ENCODE data around the gene APOB. TPM values are rescaled to one million over a fixed set of nuclear protein-coding genes. Genes with fewer than 3 reads are reported as not detected.

The APOB gene
- total RNA-seq, 1 donor from 2014 or later = not detected

DNA sequence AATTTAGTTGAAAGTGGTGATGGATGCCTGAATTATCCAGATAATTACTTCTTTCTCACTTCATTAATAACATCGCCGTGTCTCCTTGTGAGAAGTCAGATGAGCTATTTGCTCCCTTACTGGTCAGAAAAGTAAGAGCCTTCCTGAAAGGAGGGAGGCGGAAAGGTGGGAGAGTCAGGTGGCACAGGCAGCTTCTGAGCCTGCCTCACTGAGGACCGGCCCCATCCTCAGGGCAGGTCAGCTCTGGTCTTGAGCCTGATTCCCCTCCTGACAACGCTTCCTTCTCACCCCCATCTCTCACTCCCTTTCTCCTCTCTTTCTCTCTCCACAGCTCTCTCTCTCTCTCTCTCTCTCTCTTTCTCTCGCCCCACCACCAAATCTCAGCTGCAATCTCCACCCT is 10.1 kb upstream of the APOB start:
- Mint-ChIP-seq H3K27ac (no peak overlapping the region), H3K9me3 (no peaks in the 10 kb centered on the region), H3K27me3 (peaks cover 7% of the 10 kb centered on the region), H3K4me1 (no peaks in the 10 kb centered on the region), H3K36me3 (ENCODE audit: low read depth) (no peaks in the 10 kb centered on the region), H3K4me3 (no peak overlapping the region)
- intact Hi-C loops (cut with micrococcal nuclease) = no loop called here
- ATAC-seq (ENCODE audit: low read depth) (no peak), DNase-seq (no peak)
- POLR2A ChIA-PET = no interaction called here
- CTCF ChIA-PET = interaction anchor here (1.9 kb wide), 1 partner anchor 12 kb away, joined by 6 read pairs; no protein-coding TSS in a partner anchor
- TF ChIP-seq, protein P1, sequence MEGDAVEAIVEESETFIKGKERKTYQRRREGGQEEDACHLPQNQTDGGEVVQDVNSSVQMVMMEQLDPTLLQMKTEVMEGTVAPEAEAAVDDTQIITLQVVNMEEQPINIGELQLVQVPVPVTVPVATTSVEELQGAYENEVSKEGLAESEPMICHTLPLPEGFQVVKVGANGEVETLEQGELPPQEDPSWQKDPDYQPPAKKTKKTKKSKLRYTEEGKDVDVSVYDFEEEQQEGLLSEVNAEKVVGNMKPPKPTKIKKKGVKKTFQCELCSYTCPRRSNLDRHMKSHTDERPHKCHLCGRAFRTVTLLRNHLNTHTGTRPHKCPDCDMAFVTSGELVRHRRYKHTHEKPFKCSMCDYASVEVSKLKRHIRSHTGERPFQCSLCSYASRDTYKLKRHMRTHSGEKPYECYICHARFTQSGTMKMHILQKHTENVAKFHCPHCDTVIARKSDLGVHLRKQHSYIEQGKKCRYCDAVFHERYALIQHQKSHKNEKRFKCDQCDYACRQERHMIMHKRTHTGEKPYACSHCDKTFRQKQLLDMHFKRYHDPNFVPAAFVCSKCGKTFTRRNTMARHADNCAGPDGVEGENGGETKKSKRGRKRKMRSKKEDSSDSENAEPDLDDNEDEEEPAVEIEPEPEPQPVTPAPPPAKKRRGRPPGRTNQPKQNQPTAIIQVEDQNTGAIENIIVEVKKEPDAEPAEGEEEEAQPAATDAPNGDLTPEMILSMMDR (IDR thresholded peaks at IDR 0.05) = no peak

DNA sequence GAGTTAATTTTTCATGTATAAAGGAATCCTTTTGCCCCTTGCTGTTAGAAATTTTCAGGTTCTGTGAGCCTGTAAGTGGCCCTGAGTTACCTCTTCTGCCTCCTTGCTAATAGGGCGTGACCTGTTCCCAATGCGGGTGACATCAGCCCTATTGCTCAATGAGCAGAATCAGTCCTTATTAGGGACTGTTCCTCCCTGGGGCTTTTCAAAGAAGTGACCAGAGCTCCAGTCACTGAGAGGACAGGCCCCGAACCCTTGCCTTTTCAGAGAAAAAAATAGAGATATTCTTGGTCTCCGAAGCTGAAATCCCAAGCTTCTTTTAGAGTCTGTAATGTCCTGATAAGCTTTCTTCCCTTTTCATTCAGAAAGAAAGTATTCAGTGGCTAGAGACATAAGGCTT is 8.2 kb upstream of the APOB start:
- peaks cover 6% of the 10 kb centered on the region for H3K27me3 Mint-ChIP-seq
- no peaks in the 10 kb centered on the region for H3K4me1 Mint-ChIP-seq
- H3K27ac Mint-ChIP-seq = no peak overlapping the region
- ChIA-PET POLR2A (no interaction called here), CTCF (interaction anchor here (0.6 to 1.9 kb wide), 2 partner anchors 10 to 391 kb away, joined by 3 to 6 read pairs; no protein-coding TSS in a partner anchor)
- H3K9me3 Mint-ChIP-seq = no peaks in the 10 kb centered on the region
- intact Hi-C loops (cut with micrococcal nuclease) = no loop called here
- H3K4me3 Mint-ChIP-seq = no peak overlapping the region
- no peaks in the 10 kb centered on the region for H3K36me3 Mint-ChIP-seq (ENCODE audit: low read depth)
- DNase-seq (no peak), ATAC-seq (ENCODE audit: low read depth) (no peak)
- TF ChIP-seq, protein P1 (IDR thresholded peaks at IDR 0.05) = no peak

DNA sequence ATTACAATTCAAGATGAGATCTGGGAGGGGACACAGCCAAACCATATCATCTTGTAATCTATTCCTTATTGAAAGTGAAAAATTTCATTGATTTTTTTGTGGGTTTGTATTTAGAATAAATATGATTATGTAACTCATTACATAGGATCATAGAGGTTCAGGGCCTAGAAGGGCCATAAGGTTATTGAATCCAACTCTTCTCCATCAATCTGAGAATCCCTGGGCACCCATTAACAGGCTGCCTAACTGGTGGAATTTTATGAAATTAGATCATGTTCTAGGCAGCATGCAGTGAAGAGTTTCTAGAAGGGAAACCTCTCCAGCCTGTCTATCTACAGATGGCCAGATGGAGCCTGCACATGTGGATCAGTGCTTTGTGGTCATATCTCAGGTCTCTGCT is 6.3 kb upstream of the APOB start:
- Mint-ChIP-seq H3K27ac (no peak overlapping the region), H3K9me3 (no peaks in the 10 kb centered on the region)

DNA sequence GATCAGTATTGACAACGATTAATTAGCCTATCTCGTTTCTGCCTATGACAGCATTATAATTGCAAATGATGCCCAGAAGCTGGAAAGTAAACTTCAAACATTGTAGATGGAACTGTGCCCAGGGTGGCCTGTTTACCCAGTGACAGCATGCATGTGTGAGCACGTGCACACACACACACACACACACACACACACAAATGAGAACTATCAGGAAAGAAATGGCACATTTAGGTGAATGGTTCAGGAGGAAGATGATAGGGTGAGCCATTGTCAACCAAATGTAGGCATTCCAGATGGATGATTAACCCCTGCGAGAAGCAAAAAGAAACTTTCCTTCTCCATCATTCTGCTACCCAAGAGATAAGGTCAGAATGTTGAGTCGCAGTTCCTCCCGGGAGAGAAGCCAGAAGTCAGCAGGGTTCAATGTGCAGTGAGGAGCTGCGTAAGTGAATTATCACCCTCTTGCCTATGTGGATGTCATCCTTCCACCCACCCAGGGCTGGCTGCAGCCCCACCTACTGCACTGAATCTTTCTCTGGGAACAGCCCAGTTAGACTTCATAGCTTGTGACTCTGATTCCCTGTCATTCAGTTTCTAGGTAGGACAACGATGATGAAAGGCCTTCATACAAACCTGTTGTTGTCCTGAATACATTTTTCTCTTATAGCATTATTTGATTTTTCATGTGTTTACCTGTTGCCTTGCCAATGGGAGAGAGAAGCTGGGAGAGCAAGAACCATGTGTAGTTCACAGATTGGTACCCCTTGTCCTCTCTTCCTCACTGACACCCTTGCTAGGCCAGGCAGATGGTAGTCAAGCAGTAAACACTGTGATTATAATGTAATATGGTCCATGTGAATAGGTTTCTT is 3.5 kb upstream of the APOB start:
- DNase-seq = no peak
- peaks cover 3% of the 10 kb centered on the region for H3K4me1 Mint-ChIP-seq
- ATAC-seq (ENCODE audit: low read depth) = no peak
- H3K4me3 Mint-ChIP-seq = no peak overlapping the region
- H3K27ac Mint-ChIP-seq = no peak overlapping the region
- TF ChIP-seq, protein P1 (IDR thresholded peaks at IDR 0.05) = no peak
- H3K27me3 Mint-ChIP-seq = peaks cover 28% of the 10 kb centered on the region
- intact Hi-C loops (cut with micrococcal nuclease) = no loop called here
- ChIA-PET CTCF (no interaction called here), POLR2A (no interaction called here)
- no peaks in the 10 kb centered on the region for H3K9me3 Mint-ChIP-seq
- no peaks in the 10 kb centered on the region for H3K36me3 Mint-ChIP-seq (ENCODE audit: low read depth)

More for the DNA sequence above, 6.3 kb upstream of the APOB start:
- H3K4me1 Mint-ChIP-seq = no peaks in the 10 kb centered on the region
- H3K4me3 Mint-ChIP-seq = no peak overlapping the region
- TF ChIP-seq, protein P1 (IDR thresholded peaks at IDR 0.05) = no peak
- intact Hi-C loops (cut with micrococcal nuclease) = no loop called here
- POLR2A ChIA-PET = no interaction called here
- H3K36me3 Mint-ChIP-seq (ENCODE audit: low read depth) = no peaks in the 10 kb centered on the region
- peaks cover 15% of the 10 kb centered on the region for H3K27me3 Mint-ChIP-seq
- ATAC-seq (ENCODE audit: low read depth) (no peak), DNase-seq (no peak)
- CTCF ChIA-PET = no interaction called here

DNA sequence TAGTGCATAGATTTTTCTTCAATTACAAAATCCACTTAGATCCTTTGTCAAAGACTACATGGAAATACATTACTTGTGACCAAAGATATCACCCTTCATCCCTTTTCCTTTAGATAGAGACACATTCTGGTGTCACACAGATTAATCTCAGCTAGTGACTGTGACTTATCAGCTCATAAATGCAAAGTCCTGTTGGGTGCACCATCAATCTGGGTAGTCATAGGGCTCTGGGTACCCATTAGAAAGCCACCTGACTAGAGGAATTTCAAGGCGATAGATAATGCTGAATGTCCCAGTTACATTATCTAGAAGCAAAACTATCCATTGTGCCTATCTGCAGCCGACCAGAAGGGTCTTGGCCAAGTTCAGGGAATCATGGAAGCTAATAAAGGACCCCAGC is 2.6 kb upstream of the APOB start:
- Mint-ChIP-seq H3K27ac (no peak overlapping the region), H3K4me1 (peaks cover 3% of the 10 kb centered on the region), H3K9me3 (no peaks in the 10 kb centered on the region), H3K27me3 (peaks cover 28% of the 10 kb centered on the region), H3K4me3 (no peak overlapping the region), H3K36me3 (ENCODE audit: low read depth) (no peaks in the 10 kb centered on the region)
- ATAC-seq (ENCODE audit: low read depth) (no peak), DNase-seq (no peak)
- POLR2A ChIA-PET = no interaction called here
- intact Hi-C loops (cut with micrococcal nuclease) = no loop called here
- CTCF ChIA-PET = no interaction called here
- TF ChIP-seq, protein P1 (IDR thresholded peaks at IDR 0.05) = no peak
